GM19438 (cell line): ENCODE data around the gene DCST2.

Experiments used
- ATAC-seq: cut with Tn5 transposase; IDR thresholded peaks from one replicate; pipeline ENCODE4 v1.9.1; 2021; ENCODE audit warnings: low read depth; ENCODE audit not compliant: unreplicated experiment

DCST2 gene

DNA sequence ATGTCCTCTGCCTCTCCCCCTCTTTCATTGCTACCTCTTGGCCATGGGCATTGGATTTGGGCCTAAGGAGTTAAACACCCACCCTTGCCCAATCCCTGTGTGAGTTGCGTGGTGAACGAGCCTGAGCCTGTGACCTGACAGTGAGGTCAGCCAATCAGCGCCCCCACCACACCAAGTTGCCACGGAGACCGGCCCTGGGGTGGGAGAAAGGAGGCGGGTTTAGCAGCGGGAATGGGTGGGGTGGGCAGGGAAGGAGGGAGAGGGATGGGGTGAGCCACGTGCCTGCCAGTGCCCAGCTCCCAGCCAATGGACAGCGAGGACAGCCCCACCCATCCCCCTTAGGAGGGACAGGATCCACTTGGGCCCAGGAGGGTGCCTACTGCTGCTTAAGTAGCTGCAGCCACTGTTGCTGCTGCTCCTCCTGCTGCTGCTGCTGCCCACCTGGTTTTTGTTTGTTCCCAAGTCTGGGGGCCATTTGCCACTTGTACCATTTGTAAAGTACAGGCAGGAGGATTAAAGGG lies 21.5 kb downstream of the DCST2 start:
- no peak for ATAC-seq

DNA sequence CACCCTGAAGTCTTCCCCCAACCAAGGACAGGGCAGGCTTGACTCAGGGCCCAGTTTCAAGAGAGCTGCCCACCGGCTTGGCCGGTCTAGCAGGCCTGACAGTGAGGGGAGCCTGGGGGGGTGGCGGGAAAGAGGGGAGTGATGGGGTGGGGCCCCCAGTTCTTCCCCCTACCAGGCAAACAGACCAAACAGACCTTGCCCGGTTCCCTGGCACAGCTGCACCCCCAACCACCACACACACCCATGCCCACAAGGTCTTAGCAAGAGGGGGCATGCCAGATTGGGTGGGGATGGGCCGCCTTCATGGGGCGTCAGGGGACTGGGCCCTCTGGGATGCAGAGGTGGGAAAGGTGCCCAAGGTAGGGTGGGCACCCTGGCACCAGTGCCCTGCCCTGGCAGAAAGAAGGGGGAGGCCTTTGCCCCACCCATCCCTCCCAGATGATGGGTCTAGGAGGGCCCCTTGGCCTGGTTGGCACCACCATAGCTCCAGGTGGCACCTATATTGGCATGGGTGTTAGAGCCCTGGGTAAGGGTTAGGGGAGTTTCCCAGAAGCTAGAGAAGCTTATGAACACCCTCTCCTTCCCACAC lies 22.1 kb downstream of the DCST2 start:
- no peak for ATAC-seq

DNA sequence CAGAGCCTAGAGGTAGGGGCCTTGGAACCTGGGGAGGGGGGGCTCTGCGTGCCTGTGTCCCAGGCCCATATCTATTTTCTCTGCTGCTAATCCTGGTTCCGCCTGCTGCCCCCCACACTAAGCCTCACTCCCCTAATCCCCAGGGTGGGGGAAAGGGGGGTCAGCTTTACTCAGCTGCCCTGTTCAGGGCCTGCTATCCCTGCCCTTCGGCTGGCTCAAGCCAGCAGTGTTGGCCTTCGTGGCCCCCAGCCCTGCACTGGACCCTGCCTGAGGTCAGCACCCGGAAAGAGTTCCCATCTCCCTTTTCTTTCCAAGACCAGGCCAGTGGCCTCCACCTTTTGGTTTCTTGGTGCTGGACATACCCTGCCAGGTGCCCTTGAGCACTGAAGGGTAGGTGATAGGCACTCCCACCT lies 22.6 kb downstream of the DCST2 start:
- ATAC-seq: no peak

DNA sequence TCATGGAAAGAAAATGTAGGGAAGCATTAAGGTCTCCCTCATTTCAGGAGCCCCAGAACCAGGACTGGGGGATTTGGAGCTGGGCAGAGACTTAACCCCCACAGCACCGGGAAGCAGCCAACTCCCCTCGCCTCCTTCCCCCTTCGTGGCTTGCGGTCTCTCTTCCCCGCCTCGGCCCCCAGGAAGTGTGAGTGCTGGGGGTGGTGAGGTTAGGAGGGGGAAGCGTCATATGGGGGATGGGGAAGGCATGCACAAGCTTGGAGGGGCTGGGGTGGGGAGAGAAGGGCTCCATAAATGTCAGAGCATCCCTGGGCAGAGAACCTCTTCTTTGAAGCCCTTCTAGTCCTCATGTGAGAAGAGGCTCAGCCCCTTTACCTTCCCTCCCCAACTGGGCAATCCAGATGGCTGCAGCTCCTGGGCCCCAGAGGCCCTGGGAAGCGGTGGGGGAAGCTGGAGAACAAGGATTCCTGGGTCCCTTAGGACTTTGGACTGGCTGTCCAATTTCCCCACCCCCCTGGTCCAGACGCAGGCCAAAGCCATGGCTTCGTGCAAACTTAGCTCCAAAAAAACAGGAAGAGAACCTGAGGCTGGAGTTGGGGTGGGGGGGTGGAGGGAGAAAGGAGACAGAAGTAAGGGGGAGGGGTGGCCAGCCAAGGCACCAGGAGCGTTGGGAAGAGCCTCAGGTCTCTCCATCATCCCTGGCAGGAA lies 23.2 kb downstream of the DCST2 start:
- no peak for ATAC-seq

DNA sequence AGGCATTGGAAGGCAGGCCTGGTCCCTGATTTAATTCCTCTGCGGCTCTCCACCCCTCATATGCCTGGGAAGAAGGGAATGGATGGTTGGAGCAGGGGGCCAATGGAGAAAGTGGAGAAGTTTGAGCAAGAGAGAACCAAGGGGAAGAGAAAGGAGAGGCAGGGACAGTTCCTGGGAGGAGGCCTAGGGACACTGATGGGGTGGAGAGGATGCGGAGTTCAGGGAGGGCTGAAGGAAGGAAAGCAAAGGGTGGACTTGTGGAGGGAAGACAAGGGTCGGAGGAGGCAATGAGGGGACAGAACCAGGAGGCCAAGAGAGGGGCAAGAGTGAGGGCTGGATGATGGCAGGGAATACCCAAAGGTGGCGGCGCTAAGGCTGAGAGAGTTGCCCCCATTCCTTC lies 23.8 kb downstream of the DCST2 start:
- no peak for ATAC-seq

DNA sequence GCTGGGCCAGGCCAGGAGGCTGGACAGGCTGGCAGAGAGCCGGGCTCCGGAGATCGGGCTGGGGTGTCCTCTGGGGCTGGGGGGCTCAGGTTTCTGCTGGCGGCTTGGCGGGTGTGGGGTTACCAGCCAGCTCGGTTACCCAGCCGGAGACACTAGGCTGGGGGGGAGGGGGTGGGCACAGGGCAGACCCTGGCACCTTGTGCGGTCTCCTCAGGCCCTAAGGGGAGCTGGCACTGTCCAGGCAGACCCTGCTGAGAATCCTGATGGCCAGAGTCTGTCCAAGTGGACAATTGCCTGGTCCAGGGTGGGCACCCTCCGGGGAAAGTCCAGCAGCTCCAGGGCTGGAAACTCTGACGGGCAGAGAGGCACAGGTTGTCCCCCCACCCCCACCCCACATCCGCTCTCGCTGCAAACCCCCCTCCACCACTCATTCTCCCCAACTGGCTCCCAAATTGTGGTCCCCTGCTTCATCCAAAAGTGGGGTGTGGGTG lies 24.3 kb downstream of the DCST2 start:
- ATAC-seq: no peak

DNA sequence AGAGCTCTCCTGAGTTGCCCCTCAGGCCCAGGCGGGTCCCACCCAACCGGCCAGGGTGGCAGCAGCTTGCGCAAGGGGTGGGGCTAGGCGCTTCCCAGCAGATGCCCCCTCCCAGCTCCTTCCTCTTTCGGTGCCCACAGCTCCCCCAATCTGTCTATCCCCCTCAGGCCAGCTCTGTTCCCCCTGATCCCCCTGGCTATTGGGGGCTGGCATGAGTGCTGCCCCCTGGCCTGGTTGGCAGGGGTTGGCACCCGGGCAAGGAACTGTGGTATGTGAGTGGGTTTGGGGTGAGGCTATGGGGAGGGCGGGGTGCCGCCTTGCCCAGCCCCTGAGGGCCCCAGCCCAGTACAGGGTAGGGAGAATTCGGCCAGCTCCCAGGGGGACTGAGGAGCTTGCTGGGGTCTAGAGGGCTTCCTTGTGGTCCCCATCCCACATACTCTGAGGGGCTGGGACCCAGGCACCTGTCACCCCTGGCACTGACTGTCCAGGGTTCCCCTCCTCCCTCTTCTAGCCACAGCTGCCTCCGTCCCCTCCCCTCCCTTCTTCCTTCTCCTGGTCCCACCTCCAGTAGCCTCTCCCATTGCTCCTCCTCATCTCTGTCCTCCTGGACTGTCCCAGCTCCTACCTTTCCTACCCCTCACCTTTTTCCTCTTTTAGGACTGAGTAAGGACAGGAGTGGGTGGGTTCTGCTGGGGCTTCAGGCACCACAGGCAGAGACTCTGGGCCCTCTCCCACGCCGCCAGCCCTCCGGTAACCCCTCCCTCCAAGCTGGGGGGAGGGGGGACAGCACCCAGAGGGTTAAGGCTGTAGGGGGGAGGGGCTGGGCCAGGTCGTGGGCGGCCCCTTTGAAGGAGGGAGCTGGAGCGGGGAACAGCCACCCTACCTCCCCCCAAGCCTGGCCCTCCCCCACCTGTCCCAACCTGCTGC lies 25.3 kb downstream of the DCST2 start:
- no peak for ATAC-seq

DNA sequence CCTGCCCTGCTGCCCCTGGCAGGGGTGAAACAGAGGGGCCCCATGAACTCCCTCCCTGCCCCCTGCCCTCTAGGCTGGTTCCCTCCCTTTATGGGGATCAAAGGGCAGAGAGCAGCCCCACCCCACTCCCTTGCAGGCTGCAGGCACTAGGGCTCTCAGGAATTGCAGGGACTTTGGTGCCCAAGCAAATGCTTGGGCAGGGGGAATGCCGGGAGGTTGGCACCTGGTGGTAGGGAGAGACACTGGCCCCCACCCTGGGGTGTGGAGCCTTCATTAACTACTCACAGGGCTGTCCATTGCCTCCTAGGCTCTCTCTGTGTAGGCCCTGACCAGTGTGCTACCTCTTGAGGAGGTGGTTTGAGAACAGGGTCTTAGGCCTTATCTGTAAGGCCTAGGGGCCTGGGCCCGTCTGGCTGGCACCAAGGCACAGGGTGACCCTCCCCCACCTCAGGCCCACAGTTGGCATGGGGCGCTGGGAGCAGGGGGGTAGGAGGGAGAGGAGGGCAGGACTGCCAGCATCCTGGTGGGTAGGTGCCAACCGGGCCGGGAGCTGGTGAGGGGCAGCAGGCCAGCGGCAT lies 26.2 kb downstream of the DCST2 start:
- no peak for ATAC-seq

DNA sequence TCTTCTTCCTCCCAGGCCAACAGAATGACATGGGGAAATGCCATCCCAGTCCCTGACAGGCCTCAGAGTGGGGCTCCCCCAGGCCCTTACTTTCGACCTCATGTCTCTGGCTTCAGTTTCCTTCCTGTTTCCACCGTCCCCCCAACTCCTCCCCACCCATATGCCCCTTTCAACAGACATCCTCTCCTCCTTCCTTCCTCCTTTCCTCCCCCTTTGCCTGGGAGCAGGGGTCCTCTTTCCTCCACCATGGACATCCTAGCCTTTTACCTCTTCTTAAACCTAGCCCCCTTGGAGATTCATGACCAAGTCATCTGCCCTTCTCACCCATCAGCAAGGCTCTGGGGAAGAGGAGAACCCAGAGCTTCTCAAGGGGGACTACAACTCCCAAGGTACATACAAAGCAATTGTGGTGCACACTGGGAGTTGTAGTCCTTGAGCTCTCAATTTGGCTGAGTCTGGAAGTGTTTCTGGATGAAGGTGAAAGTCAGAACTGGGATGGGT lies 26.9 kb downstream of the DCST2 start:
- ATAC-seq: no peak

DNA sequence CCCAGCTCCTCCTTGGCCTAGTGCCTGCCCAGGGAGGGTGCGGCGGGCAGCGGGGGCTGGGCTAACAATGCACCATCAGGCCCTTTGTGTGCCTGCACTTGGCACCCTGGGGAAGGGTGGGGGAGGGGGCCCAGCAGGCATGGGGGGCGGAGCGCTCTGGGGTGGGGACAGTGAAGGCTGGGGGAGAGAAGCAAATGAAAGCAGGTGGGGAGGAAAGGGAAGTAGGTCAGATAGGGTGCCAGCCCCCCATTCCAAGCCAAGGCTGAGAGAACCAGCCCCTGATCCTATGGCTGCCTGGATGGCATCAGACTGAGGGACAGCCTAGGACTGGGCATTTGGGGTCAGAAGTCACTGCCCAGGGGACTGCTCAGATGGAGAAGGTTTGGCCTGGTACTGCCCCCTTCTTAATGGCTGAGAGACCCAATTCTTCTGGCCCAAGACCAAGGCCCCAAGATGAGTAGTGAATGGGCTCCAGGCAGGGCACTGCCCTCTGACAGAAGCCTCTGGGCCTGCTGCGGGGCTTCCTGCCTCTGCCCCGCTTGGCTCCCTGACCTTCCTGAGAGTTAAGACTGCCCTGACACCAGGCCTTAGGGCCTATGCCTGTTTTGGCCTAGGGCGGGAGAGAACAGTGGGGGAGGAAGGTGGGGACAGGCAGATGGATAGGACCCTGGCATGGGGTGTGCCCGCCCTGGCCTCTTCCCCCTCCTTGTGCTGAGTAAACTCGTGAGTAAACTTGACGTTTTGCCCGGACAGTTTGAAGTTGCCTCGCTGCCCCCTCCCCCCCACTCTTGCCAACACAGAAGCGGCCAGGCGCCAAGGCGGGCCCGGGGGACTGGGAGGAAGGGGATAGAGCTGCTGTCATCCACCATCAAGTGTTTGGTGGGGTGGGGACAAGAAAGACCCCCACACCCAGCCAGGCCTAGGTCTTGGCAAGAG lies 28.2 kb downstream of the DCST2 start:
- ATAC-seq: no peak

DNA sequence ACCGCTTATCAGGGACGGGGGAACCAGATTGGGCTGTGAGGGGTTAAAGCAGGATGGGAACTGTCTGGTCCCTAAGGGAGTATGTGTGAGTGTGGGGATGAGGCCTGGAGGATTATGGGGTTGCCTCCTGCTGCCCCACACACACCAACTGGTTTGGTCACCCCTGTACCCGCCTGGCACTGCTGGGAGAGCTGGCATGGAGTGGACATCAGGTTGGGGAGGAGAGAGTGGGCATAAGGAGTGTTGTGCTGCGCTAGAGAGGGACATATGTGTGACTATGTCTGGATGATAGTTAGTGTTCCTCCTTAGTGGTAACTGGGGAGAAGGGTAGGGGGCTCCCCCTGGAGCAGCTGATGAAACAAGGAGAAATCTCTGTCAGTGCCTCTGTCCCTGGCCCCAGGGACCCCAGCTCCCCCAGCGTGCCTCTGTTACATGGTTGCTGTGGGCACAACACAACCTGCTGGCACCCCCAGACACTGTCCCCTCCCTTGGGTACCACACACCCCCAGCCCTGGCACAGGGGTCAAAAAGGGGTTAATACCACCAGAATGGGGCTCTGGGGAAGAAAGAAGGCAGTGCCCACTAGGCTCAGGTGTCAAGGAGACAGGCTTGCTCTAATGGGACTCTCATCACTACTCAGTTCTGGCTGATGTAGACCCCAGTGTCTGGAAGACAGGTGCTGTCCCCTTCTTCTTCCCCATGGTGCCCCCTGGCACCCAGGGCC lies 29.1 kb downstream of the DCST2 start:
- ATAC-seq: no peak

DNA sequence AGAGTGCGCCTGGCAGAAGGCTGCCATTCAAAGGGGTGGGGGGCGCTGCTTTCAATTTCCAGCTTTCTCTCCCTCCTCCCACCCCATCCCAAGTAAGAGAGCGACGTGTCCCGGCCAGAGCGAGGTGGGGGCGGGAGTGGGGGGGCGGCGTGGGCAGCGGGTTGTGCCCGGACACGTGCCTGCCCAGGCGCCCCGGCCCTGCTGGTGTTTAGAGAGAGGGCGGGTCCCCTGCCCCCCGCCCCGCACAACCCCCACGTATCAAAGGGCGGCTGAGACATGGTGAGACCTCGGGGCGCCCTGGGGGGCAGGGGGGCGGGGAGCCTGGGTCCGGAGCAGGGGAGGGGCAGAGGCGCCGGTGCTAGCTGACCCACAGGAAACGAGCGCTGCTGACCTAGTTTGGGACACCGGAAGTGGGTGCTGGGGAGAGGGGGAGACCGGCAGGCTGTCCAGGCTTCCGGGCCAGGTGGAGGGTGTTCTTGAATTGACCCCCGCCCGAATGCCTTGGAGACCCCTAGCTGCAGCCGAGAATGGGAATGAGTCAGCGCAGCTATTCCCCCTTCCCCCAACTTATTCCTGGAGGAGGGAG lies 29.7 kb downstream of the DCST2 start:
- ATAC-seq: no peak

DNA sequence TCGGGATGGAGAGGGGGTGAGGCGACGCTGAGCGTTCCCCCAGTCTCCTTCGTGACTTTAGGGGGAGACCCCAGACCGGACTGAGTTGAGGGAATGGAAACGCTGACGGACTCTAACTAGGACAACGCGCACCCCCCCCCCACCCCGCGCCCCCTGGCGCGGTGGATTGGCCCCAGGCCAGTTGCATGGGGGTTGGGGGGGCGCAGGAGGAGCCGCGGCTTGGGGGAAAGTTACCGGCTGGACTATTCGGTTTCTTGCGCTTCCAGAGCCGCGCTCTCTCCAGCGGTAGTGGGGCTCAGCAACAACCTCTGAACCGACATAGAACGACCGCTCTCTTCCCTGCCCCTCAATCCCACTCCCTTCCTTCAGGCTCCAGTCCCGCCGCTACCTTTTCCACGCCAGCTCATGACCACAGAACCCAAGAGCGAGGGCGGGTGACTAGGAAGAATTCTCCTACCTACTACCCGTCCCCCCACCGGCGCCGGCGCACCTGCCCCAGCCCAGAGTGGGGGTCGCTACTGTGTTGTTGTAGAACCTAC lies 30.3 kb downstream of the DCST2 start:
- ATAC-seq: no peak

DNA sequence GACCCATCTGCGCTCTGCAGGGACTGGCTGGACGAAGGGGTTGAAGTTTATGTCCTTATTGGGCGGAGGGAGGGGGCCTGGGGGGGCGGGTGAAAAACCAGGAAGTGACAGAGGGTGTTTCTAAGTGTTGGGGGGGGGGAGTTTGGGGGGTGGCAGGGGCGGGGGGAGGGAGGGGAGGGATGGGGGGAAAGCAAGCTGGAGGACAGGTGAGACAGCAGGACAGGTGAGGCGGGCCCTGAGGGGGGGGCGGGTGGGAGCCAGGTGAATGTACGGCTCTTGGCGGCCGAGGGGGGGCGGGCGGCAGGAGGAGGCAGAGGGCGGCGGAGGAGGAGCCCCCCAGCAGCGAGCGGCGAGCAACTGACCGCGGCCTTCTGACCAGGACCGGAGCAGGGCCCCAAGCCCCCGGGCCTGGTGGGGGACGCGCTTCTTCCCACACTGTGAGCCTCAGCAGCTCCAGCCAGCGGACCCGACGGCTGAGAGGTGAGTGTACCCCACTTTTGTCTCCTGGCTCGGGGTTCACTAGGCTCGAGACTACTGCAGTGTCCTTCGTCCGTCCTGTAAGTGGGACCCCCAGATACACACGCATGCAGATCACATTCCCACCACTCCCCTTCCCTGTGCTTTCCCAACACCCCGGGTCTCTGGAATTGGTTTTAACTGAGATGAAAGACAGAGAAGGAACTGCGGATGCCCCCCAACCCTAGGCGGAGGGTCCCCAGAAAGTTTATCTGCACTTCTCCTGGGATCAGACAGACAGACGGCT lies 30.9 kb downstream of the DCST2 start, which contains the start of gene ZBTB7B:
ZBTB7B (plus strand) TSS at position 339 of the 763 bp plus-strand sequence. CDS start 11,859 bp downstream, outside the sequence.
- ATAC-seq: no peak

DNA sequence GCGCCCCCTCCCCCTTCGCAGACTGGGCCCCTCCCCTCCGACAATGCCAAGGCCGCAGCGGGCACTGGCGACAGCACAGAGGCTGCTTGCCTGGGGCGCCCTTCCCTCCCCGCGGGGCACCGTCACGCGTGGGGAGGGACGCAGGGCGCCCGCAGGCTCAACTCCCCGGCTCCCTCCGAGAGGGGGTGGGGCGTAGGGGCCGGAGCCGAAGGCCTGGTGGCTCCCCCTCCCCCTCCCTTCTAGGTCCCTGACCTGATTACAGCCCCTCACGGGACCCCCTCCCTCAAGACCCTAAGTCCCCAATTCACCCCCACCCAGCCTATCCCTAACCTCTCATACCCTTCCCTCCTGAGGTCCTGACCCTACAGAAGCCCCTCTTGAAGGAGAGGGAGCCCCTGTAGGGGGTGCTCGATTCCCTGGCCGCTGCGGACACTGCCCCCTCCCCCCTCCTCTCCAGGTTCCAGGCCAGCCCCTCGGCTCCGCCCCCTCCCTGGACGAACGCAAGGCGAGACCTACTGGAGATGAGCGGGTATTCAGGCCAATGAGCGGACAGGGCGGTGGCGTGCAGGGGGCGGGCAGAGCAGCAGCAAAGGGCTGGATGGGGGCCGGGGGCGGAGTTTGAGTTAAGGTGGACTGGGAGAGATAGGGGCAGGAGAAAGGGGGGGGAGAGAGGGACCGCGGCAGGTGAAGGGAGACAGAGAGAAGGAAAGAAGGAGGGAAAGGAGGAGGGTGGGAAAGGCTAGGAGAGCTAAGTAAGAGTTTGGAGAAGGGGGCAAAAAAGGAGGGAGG lies 31.7 kb downstream of the DCST2 start:
- peak; percentile 31 for ATAC-seq

DNA sequence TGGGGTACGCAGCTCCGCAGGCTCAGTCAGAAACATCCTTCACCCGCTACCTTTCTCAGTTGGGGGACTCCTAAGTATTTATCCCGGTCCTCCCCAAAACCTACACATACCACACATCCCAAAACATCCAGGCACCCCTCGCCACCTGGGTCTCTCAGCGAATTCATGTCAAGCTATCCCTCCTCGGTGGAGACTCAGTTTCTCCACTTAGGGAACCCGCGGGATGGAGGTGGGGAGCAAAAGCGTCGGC lies 32.2 kb downstream of the DCST2 start:
- no peak for ATAC-seq
